GM12878 (cell line): ENCODE results near the gene NHSL1. TPM values are rescaled to one million over a fixed set of nuclear protein-coding genes. Genes with fewer than 3 reads are reported as not detected.

Experiments
- ATAC-seq: fragments of 200-7000 bp; cut with Tn5 transposase; 3 replicates; pipeline ENCODE4 v1.9.1; 2020; ENCODE audit warnings: mild to moderate bottlenecking, moderate library complexity
- BruUV-seq: library from RNA; stranded (reverse); fragments of 400-500 nt; replicated peaks from 2 replicates; lab custom pipeline; 2021; lab: Mats Ljungman, UMichigan
- CTCF ChIA-PET: fragments of 300-600 bp; sonication (Branson Sonifier 250); formaldehyde crosslinking; extraction: SDS; loops from one replicate; lab custom pipeline; 2021; ENCODE audit warnings: inconsistent platforms; lab: Yijun Ruan, JAX
- POLR2A ChIA-PET: fragments of 350-600 bp; formaldehyde crosslinking; extraction: SDS; loops from one replicate; lab custom pipeline; 2021; ENCODE audit warnings: inconsistent platforms; lab: Charles Lee
- RAD21 ChIA-PET: fragments of 300-600 bp; sonication (Branson Sonifier 250); formaldehyde crosslinking; loops from one replicate; lab custom pipeline; 2023; ENCODE audit warnings: antibody characterized with exemption; ENCODE audit not compliant: unreplicated experiment; lab: Charles Lee
- SMC1A ChIA-PET: fragments of 300-600 bp; sonication (Branson Sonifier 250); formaldehyde crosslinking; loops from one replicate; lab custom pipeline; 2023; ENCODE audit not compliant: unreplicated experiment, uncharacterized antibody; lab: Charles Lee
- DNase-seq: peaks from one replicate; pipeline ENCODE4 v3.0.0-alpha.2; 2011; ENCODE audit warnings: low read depth, low spot score
- FAIRE-seq: peaks from 3 replicates; lab custom pipeline; 2011; peaks lifted over from hg19 to GRCh38; lab: Jason Lieb, UNC
- H2AFZ ChIP-seq: 2 replicates; pipeline ENCODE4 v1.6.0; 2011; ENCODE audit warnings: low read depth, low read length, control low read depth; ENCODE audit not compliant: control insufficient read depth
- H3K27ac ChIP-seq: 2 replicates; pipeline ENCODE4 v1.5.1; 2011; ENCODE audit warnings: control low read depth; ENCODE audit not compliant: control insufficient read depth, insufficient read depth
- H3K27me3 ChIP-seq, 2 experiments: replicated peaks in 1 of 2; 2 replicates each; pipeline versions ENCODE4 v1.6.0 to v1.6.1; 2011; ENCODE audit warnings: low read length in 1 of 2; ENCODE audit not compliant: control insufficient read depth in 2 of 2, insufficient read depth in 2 of 2
- H3K36me3 ChIP-seq, 2 experiments: 2 replicates each; pipeline ENCODE4 v1.5.1; 2011; ENCODE audit warnings: low read length in 1 of 2; ENCODE audit not compliant: control insufficient read depth in 2 of 2, insufficient read depth in 2 of 2
- H3K4me1 ChIP-seq: 2 replicates; pipeline ENCODE4 v1.6.1; 2011; ENCODE audit warnings: mild to moderate bottlenecking, low read length, moderate library complexity, mixed read lengths; ENCODE audit not compliant: control insufficient read depth, insufficient read depth
- H3K4me2 ChIP-seq: 2 replicates; pipeline ENCODE4 v1.6.0; 2011; ENCODE audit warnings: control low read depth; ENCODE audit not compliant: control insufficient read depth, insufficient read depth
- H3K4me3 ChIP-seq: fragments of 200-600 bp; sonication (generic); 2 replicates; pipeline ENCODE4 v1.5.1; 2016
- H3K79me2 ChIP-seq: 2 replicates; pipeline ENCODE4 v1.6.0; 2011; ENCODE audit warnings: low read length; ENCODE audit not compliant: control insufficient read depth, insufficient read depth
- H3K9ac ChIP-seq: 2 replicates; pipeline ENCODE4 v1.8.0; 2011; ENCODE audit warnings: low read length, control low read depth, mixed read lengths; ENCODE audit not compliant: control insufficient read depth, insufficient read depth
- H3K9me3 ChIP-seq: replicated peaks from 3 replicates; pipeline ENCODE4 v1.5.1; 2011; ENCODE audit warnings: mild to moderate bottlenecking, low read length; ENCODE audit not compliant: control insufficient read depth, insufficient read depth
- H4K20me1 ChIP-seq: 2 replicates; pipeline ENCODE4 v1.6.0; 2011; ENCODE audit not compliant: control insufficient read depth, insufficient read depth
- ATF3 ChIP-seq: IDR thresholded peaks from 2 replicates; pipeline ENCODE4 v1.6.1; 2011; ENCODE audit warnings: low read depth, mild to moderate bottlenecking, low read length, moderate library complexity, borderline replicate concordance; ENCODE audit errors: extremely low read depth
- ATF7 ChIP-seq: fragments of 450-650 bp; IDR thresholded peaks from 2 replicates; pipeline ENCODE4 v1.6.1; 2016; ENCODE audit warnings: low read depth, mild to moderate bottlenecking
- BACH1 ChIP-seq: fragments of 450-650 bp; IDR thresholded peaks from 2 replicates; pipeline ENCODE4 v1.6.1; 2017; ENCODE audit warnings: mild to moderate bottlenecking, borderline replicate concordance
- EED ChIP-seq: sonication (generic); IDR thresholded peaks from 2 replicates; pipeline ENCODE4 v1.6.1; 2016; ENCODE audit warnings: antibody characterized with exemption, low read depth
- ESRRA ChIP-seq: IDR thresholded peaks from 2 replicates; pipeline ENCODE4 v1.6.1; 2012; ENCODE audit warnings: mild to moderate bottlenecking, low read length, improper control_type of control experiment
- HDAC2 ChIP-seq: fragments of 200-600 bp; sonication (generic); IDR thresholded peaks from 2 replicates; pipeline ENCODE4 v1.6.1; 2017
- PKNOX1 ChIP-seq: fragments of 450-650 bp; IDR thresholded peaks from 2 replicates; pipeline ENCODE4 v1.6.1; 2016; ENCODE audit warnings: mild to moderate bottlenecking
- POLR2AphosphoS2 ChIP-seq: IDR thresholded peaks from 2 replicates; pipeline ENCODE4 v1.6.1; 2011; ENCODE audit warnings: low read depth, mild to moderate bottlenecking, low read length, improper control_type of control experiment, moderate library complexity
- POLR2AphosphoS5 ChIP-seq: IDR thresholded peaks from 2 replicates; pipeline ENCODE4 v1.6.1; 2011; ENCODE audit warnings: mild to moderate bottlenecking, low read length, inconsistent platforms
- RELB ChIP-seq: fragments of 450-650 bp; IDR thresholded peaks from 2 replicates; pipeline ENCODE4 v1.6.1; 2017; ENCODE audit warnings: low read depth, mild to moderate bottlenecking, moderate library complexity
- SMAD1 ChIP-seq: fragments of 450-650 bp; IDR thresholded peaks from 2 replicates; pipeline ENCODE4 v1.6.1; 2018; ENCODE audit warnings: mild to moderate bottlenecking, low read depth; ENCODE audit not compliant: partially characterized antibody
- SP1 ChIP-seq: IDR thresholded peaks from one replicate; pipeline ENCODE4 v1.6.1; 2011; ENCODE audit warnings: low read depth, low read length
- STAT3 ChIP-seq: IDR thresholded peaks from 2 replicates; pipeline ENCODE4 v1.6.1; 2011; ENCODE audit warnings: low read depth, low read length, improper control_type of control experiment
- TCF12 ChIP-seq: IDR thresholded peaks from 2 replicates; pipeline ENCODE4 v1.6.1; 2011; ENCODE audit warnings: low read depth, mild to moderate bottlenecking, low read length
- WRNIP1 ChIP-seq: IDR thresholded peaks from 2 replicates; pipeline ENCODE4 v1.6.1; 2011; ENCODE audit warnings: low read depth, low read length, improper control_type of control experiment, borderline replicate concordance
- ZNF24 ChIP-seq: fragments of 450-650 bp; IDR thresholded peaks from 2 replicates; pipeline ENCODE4 v1.6.1; 2017; ENCODE audit warnings: antibody characterized with exemption, mild to moderate bottlenecking
- WGBS: methylation state at CpG from one replicate; pipeline ENCODE4 v1.1.6; 2016; ENCODE audit warnings: low lambda C conversion rate; ENCODE audit not compliant: insufficient replicate concordance, insufficient coverage; ENCODE audit errors: missing lambda C conversion rate; 5-methylcytosine and 5-hydroxymethylcytosine counted together
- in situ Hi-C: fragments of 300-500 bp; cut with MboI; formaldehyde crosslinking; loops from 9 replicates; pipeline ENCODE4 v1.14.3; 2018; ENCODE audit warnings: mixed read lengths
- intact Hi-C: fragments of 100-400 bp; cut with micrococcal nuclease; formaldehyde crosslinking; loops from one replicate; pipeline ENCODE4 v1.14.2; 2022; ENCODE audit not compliant: unreplicated experiment
- polyA plus RNA-seq, 11 experiments: library from polyadenylated mRNA; depleted of rRNA in 4 of 11; unstranded in 6 of 11; stranded (reverse) in 5 of 11; fragments of >200 nt; fragmentation: Nextera tagmentation in 4 of 11; fragmentation: Illumina TruSeq in 1 of 11; extraction: Ambion mirVana in 4 of 11; extraction: Trizol in 1 of 11; gene quantifications; 1 replicate in 1 of 11; 2 replicates in 10 of 11; pipeline versions ENCODE4 v1.2.1 to v1.2.3, GENCODE V29; 2011 to 2016; ENCODE audit warnings: inconsistent platforms in 2 of 11, missing spikeins in 2 of 11, low read depth in 1 of 11
- total RNA-seq, 4 experiments: library from RNA; depleted of rRNA in 3 of 4; stranded (reverse); fragments of >200 nt in 3 of 4; fragmentation: Illumina TruSeq in 1 of 4; extraction: Trizol in 1 of 4; gene quantifications; 2 replicates each; pipeline versions ENCODE4 v1.2.1 to v1.2.3, GENCODE V29; 2013 to 2021

NHSL1 gene
- total and polyA plus RNA-seq, 10 of the 15 experiments (the other 5 are each of a cell fraction or from before 2014, with no cell fraction given), result 0.26 to 14.1 (median 0.90) TPM

- RAD21 ChIA-PET, result interaction anchor here (1.2 to 2.8 kb wide), 2 partner anchors 64 to 68 kb away, joined by 3 to 11 read pairs; no protein-coding TSS in a partner anchor
- ATAC-seq (no peak), FAIRE-seq (no peak)
- Histone ChIP-seq H3K27ac (no peak overlapping the region), H3K79me2 (no peaks in the 10 kb centered on the region)
- no TSS peak for BruUV-seq
- POLR2A ChIA-PET, result no interaction called here
- TF ChIP-seq EED (no peak), SP1 (no peak), BACH1 (no peak), ATF3 (no peak), ESRRA (no peak), TCF12 (no peak), SMAD1 (no peak), STAT3 (no peak), WRNIP1 (no peak), PKNOX1 (no peak), ATF7 (no peak), RELB (no peak), POLR2AphosphoS2 (no peak), POLR2AphosphoS5 (no peak), ZNF24 (no peak), HDAC2 (no peak)
- TF ChIP-seq, all 136 proteins: peak for 0
- no peak for DNase-seq
- no peaks in the 10 kb centered on the region for H4K20me1 ChIP-seq
- CTCF ChIA-PET, result interaction anchor here (1.2 to 3.5 kb wide), 3 partner anchors 12 to 68 kb away, joined by 3 to 26 read pairs (median 24); no protein-coding TSS in a partner anchor
- H3K4me1 ChIP-seq, result no peaks in the 10 kb centered on the region
- H3K36me3 ChIP-seq, result no peaks in the 10 kb centered on the region; a peak in 1 of 4 replicates
- SMC1A ChIA-PET, result interaction anchor here (1.0 to 2.6 kb wide), 5 partner anchors 11 to 60 kb away, joined by 3 to 11 read pairs (median 6); no protein-coding TSS in a partner anchor
- no peak overlapping the region for H3K4me3 ChIP-seq
- WGBS, result 31% methylated on average over 3 of the region's 3 CpGs
- no peak overlapping the region for H2AFZ ChIP-seq
- no peaks in the 10 kb centered on the region for H3K27me3 ChIP-seq
- intact Hi-C loops, result no loop called here
- in situ Hi-C loops, result no loop called here
- no peak overlapping the region for H3K9ac ChIP-seq
- no peaks in the 10 kb centered on the region for H3K9me3 ChIP-seq
- no peak overlapping the region for H3K4me2 ChIP-seq
Observed at GRCh38 chr6:138440296-138440695, 59.0 kb downstream of the NHSL1 start.
